AG04449 (cell line): Measurements from ENCODE around the gene SELENOV.

Source experiments
- CTCF ChIA-PET: fragments of 350-600 bp; formaldehyde crosslinking; extraction: SDS; loops from one replicate; lab custom pipeline; 2021; ENCODE audit warnings: antibody characterized with exemption; lab: Yijun Ruan, JAX
- POLR2A ChIA-PET: fragments of 400-600, 350-600 bp; formaldehyde crosslinking; extraction: SDS; loops from one replicate; lab custom pipeline; 2020; ENCODE audit warnings: antibody characterized with exemption, inconsistent platforms; lab: Yijun Ruan, JAX
- DNase-seq: peaks from one replicate; pipeline ENCODE4 v3.0.0-alpha.2; 2010; ENCODE audit warnings: low read depth, low spot score
- H3K4me3 ChIP-seq: 2 replicates; pipeline ENCODE4 v1.5.1; 2011; ENCODE audit warnings: low read depth, mild to moderate bottlenecking, control low read depth, low read length
- CTCF ChIP-seq: IDR thresholded peaks from one replicate; pipeline ENCODE4 v1.5.1; 2011; ENCODE audit warnings: mild to moderate bottlenecking, moderate library complexity, low read length, control low read depth, inconsistent platforms; ENCODE audit not compliant: insufficient read depth; ENCODE audit errors: missing control alignments

SELENOV gene

GRCh38 chr19:39532233-39533002 is 17.5 kb downstream of the SELENOV start, which contains the start of gene EID2B:
Gene EID2B, minus strand, starts transcription at chr19:39532852. Its CDS starts 50 bp downstream, at chr19:39532802.
- peak; percentile 56 for DNase-seq
- ChIA-PET CTCF (interaction anchor here (0.6 to 8.3 kb wide), 35 partner anchors 8 to 422 kb away, joined by 3 to 129 read pairs (median 5); partner anchors contain the start of genes DLL3, MED29, PAF1 and RPS16), POLR2A (interaction anchor here (0.8 to 1.6 kb wide), 2 partner anchors 93 to 97 kb away, joined by 4 to 5 read pairs; partner anchors contain the start of gene RPS16)
- peak within 1 kb of the TSS; percentile 83 for H3K4me3 ChIP-seq
- peak; percentile 97 for TF ChIP-seq CTCF

- TF ChIP-seq CTCF, result no peak
- no peak overlapping the region for H3K4me3 ChIP-seq
- ChIA-PET CTCF (interaction anchor here (0.5 to 8.3 kb wide), 38 partner anchors 8 to 422 kb away, joined by 3 to 129 read pairs (median 5); partner anchors contain the start of genes DLL3, MED29, PAF1 and RPS16), POLR2A (interaction anchor here (1.6 kb wide), 1 partner anchor 97 kb away, joined by 5 read pairs; the partner anchor contains the start of gene RPS16)
- DNase-seq, result no peak
Observed at GRCh38 chr19:39533003-39533512, 18.1 kb downstream of the SELENOV start.

- CTCF ChIA-PET, result interaction anchor here (0.8 to 8.3 kb wide), 20 partner anchors 8 to 208 kb away, joined by 3 to 129 read pairs (median 6); partner anchors contain the start of genes DLL3, MED29, PAF1 and RPS16
- DNase-seq, result no peak
- no peak for TF ChIP-seq CTCF
- no peak overlapping the region for H3K4me3 ChIP-seq
- POLR2A ChIA-PET, result interaction anchor here (0.9 to 1.6 kb wide), 3 partner anchors 88 to 98 kb away, joined by 3 to 5 read pairs (median 4); partner anchors contain the start of genes RPS16 and SUPT5H
Observed at GRCh38 chr19:39533791-39534190, 18.9 kb downstream of the SELENOV start.

GRCh38 chr19:39539165-39539517 is 24.2 kb downstream of the SELENOV start:
- DNase-seq, result no peak
- ChIA-PET POLR2A (interaction anchor here (0.6 to 0.9 kb wide), 4 partner anchors 100 to 548 kb away, joined by 3 to 4 read pairs (median 3); partner anchors contain the start of genes PSMC4 and RPS16), CTCF (interaction anchor here (0.7 to 4.8 kb wide), 8 partner anchors 8 to 417 kb away, joined by 3 to 44 read pairs (median 3); no protein-coding TSS in a partner anchor)
- peak overlapping the region; percentile 97 for H3K4me3 ChIP-seq
- no peak for TF ChIP-seq CTCF

- CTCF ChIA-PET, result interaction anchor here (0.7 to 4.8 kb wide), 13 partner anchors 8 to 430 kb away, joined by 3 to 44 read pairs (median 3); partner anchors contain the start of gene DLL3
- H3K4me3 ChIP-seq, result peak within 1 kb of the TSS; percentile 97
- peak; percentile 88 for TF ChIP-seq CTCF
- peak; percentile 49 for DNase-seq
- POLR2A ChIA-PET, result interaction anchor here (0.6 to 0.9 kb wide), 5 partner anchors 23 to 547 kb away, joined by 3 to 4 read pairs (median 3); partner anchors contain the start of genes PSMC4 and RPS16
Observed at GRCh38 chr19:39539518-39540332, 24.8 kb downstream of the SELENOV start, which contains the start of gene EID2. Gene EID2, minus strand, starts transcription at chr19:39540161. Its CDS starts 82 bp downstream, at chr19:39540079.
